Lower leg skin (tissue), 3 donors: Measurements from ENCODE around the gene CREB3L1.

Source experiments
- CTCF ChIP-seq, 3 donors: fragments of 450-650 bp; IDR thresholded peaks; one replicate each; pipeline ENCODE4 v1.5.1; 2016; ENCODE audit warnings: antibody characterized with exemption in 3 of 3, mild to moderate bottlenecking in 3 of 3, moderate library complexity in 2 of 3
- POLR2A ChIP-seq, 2 donors: fragments of 450-650 bp; IDR thresholded peaks; one replicate each; pipeline ENCODE4 v1.6.1; 2016 to 2017; ENCODE audit warnings: antibody characterized with exemption in 2 of 2, mild to moderate bottlenecking in 1 of 2, moderate library complexity in 1 of 2

- TF ChIP-seq POLR2A (IDR thresholded peaks at IDR 0.05) (no peak), CTCF (IDR thresholded peaks at IDR 0.05) (no peak)
Observed at GRCh38 chr11:46307369-46307768, 29.9 kb downstream of the CREB3L1 start.
